ENCODE results near the gene NEDD8.

NEDD8 gene

DNA sequence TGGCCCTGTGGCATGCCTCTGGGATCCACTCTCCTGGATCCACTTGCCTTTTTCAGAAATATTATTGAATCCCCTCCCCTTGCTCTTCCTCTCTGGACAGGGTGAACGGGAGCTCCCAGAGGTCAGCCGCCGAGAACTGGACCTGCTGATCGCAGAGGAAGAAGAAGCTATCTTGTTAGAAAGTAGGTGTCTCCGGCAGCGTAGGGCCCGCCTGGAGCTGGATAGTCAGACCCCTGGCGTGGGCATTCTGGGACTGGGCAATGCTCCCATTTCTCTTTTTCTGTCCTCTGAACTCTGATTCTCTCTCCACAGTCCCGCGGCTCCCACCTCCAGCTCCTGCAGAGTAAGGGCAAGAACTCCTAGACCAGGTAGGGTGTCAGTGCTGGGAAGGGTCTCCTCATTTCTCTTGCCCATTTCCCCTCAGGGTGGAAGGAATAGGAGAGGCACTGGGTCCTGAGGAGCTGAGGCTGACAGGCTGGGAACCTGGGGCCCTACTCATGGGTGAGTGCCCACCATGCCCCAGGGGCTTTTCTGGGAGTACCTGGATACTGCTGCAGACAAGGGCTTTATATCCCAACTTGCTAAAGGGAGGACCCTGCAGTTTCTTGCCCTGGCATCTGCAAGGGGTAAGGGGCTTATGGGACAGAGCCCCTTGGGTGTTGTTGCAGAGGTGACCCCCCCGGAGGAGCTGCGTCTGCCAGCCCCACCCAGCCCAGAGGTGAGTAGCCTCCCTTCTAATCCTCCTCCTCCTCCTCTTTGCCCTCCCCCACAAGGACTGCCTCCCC is 54.9 kb downstream of the NEDD8 start:
- no peak for DNase-seq

GRCh38 chr14:24176599-24176998 is 55.6 kb downstream of the NEDD8 start:
- DNase-seq: no peak

DNA sequence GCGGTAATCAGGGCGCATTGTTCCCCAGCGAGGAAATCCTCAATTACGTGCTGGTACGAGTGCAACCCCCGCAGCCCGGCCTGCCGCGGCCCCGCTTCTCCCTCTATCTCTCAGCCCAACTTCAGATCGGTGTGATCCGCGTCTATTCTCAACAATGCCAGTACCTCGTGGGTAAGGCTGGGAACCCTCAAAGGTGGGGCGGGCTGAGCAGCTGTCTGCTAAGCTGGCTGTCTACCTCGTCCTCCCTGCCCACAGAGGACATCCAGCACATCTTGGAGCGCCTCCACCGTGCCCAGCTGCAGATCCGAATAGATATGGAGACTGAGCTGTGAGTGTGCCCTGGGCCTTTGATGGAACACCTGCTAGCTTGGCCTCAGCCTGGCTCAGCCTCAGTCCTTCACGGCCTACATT is 59.3 kb downstream of the NEDD8 start:
- no peak for DNase-seq

GRCh38 chr14:24172261-24172860 is 59.8 kb downstream of the NEDD8 start:
- DNase-seq: no peak

GRCh38 chr14:24171422-24172260 is 60.5 kb downstream of the NEDD8 start, which contains the start of gene REC8:
Gene REC8, plus strand, starts transcription at chr14:24172080. Its CDS starts 473 bp downstream, at chr14:24172553.
- DNase-seq: peak; percentile 80

DNA sequence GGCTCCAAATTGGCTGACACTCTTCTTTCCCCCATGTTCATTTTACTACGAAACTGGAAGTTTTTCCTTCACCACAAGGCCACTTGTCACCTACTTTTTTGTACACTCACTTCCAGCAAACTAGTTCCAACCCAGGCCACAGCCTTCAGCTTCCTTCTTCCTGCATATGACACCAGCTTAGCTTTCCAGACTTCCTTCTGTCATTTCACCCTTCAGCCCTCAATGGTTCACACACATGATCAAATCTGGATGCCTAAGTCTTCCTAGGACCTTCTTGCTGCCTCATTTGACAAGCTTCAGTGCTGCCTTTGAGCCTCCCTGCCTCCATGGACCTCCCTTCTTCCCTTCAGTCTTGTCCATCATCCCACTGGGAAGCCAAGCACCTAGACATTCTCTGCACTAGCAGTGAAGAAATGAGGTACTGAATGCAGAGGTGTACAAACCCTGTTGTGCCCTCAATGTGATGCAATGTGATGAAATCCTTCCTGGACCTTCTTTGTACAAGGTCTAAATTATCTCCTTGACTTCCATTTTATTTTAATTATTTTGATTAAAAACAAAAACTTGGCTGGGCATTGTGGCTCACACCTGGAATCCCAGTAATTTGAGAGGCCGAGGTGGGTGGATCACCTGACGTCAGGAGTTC is 64.6 kb downstream of the NEDD8 start:
- DNase-seq: no peak
